ENCODE results near the gene SLC35F1.

Gene SLC35F1

DNA sequence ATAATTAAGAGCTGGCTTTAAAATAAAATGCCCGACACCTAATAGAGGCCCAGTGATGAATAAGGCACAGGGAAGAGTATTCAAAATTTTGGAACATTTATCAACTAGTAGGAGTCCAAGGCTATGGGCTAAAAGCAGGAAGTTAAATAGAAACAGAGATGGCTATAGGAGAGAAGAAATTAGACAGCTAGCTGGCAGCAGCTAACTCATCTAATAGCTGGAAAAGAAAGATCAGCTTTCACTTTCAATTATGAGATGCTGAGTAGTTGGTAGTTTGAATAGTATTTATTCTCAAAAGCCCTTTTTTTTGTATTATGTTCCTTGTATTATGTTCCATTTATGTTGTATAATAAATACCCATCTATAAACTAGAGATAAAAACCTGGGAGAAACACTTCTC is 215.7 kb downstream of the SLC35F1 start:
- DNase-seq (ENCODE audit: low spot score), result no peak

DNA sequence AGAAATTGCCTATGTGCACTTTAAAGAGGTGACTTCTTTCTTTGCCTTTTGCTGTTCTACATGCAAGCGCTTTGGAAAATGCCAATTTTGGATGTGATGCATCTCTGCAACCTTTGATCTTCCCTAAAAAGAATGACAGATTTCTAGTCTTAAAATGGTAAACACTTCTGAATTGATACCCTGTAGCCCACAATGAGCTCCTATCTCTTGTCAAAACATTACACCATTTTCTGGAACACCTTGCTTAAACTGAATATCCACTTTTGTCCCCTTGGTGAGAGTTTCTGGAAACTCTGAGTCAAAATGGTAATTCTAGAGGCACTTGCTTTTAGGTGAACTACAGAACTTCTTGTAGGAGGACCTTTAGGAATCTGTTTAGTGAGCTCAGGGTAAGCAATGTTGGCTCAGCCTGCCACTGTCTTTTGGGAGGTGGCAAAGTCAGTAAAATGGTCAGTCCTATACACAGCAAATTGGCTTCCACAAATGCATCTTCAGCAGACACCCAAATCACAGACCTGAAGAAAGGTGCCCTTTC is 216.5 kb downstream of the SLC35F1 start:
- DNase-seq (ENCODE audit: low spot score), result no peak

DNA sequence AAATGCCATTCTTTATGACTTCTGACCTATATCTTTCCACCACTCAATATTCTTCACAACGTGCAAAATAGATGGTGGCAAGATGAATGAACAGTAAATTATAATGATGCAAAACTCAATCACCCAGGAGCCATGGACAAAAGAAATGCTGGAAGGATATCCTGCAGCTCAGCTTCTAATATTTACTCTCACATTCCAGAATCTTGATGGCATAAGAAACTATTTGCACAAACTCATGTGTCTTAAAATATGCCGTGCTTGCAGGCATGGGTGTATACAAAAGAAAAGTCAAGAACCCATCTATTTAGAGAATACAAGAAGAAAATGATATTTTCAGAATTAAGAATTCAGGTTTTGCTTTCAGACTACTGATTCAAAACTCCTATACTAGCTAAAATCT is 217.8 kb downstream of the SLC35F1 start:
- no peak for DNase-seq (ENCODE audit: low spot score)

DNA sequence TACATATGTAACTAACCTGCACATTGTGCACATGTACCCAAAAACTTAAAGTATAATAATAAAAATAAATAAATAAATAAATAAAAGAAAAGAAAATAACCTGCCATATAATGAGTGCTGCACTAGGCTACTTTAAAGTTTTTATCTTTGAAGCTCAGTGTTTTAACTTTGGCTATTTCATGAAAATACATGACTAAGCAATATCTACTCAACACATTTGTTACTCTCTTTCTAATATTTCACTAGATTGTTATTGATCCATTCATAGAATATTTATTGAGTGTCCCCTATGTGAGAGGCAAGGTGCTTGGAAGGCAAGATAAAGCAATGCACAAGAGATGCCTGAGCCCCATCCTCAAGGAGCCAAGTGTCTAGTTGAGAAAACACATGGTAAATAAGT is 221.7 kb downstream of the SLC35F1 start:
- no peak for DNase-seq (ENCODE audit: low spot score)

DNA sequence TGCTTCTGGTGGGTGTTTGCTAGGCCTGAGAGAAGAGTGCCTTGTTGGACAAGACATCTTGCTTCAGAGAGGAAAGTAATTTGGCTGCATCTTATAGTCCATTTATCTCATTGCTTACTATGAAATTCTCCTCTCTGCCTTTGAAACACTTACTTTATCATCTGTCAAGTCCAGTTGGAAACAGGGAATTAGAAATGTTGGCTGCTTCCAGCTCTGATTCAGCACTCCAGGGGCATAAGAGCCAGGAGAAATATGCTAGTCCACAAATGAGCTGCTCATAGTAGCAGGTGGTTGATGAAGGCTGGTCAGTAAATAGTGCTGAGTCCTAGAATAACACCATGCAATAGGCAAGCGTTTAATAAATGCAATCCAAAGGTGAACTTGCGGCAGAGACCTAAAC is 227.1 kb downstream of the SLC35F1 start:
- DNase-seq (ENCODE audit: low spot score), result no peak

DNA sequence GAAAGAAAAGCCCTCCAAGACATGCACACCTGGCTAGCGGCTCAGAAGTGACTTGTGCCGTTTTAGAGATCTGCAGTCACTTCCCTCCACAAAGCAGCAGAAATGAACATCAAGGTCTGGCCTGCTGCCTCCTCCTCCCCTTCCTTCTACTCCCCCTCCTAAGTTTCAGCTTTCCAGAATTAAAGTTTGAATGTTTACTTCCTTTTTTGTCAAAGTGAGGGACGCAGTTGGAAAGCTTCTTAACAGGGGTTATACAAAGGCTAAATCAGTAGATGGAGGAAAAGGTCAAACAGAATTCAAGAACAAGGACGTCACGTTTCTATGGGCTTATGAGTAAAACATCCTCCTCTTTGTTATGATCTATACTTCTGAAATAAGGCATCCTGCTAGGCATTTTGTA is 227.7 kb downstream of the SLC35F1 start:
- DNase-seq (ENCODE audit: low spot score), result no peak

DNA sequence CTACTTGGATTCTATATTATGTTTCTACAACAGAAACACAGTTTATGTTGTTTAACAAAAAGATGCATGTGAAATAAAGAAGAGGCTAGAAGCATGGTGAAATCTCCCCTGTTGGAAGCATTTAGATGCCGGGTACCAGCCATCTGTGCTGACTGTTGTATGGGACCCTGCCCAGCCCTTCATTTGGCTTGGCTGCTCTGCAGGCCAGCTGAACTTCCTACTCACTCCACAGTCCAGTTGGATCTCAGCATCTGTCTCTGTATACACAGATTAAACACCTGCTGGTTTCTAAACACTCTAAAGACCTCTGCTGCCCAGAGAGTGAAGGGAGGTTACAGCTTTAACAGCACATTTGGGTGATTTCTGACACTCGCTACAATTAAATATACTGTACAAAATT is 228.3 kb downstream of the SLC35F1 start:
- DNase-seq (ENCODE audit: low spot score), result no peak

DNA sequence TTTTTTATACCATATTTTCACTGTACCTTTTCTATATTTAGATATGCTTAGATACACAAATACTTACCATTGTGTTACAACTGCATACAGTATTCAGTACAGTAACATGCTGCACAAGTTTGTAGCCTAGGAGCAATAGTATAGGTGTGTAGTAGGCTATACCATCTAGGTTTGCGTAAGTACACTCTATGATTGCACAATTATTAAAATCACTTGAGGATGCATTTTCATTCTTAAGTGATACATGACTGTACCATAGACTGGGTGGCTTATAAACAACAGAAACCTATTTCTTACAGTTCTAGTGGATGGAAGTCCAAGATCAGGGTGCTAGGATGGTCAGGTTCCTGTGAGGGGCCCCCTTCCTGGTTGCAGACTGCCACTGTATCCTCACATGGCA is 234.1 kb downstream of the SLC35F1 start:
- no peak for DNase-seq (ENCODE audit: low spot score)

DNA sequence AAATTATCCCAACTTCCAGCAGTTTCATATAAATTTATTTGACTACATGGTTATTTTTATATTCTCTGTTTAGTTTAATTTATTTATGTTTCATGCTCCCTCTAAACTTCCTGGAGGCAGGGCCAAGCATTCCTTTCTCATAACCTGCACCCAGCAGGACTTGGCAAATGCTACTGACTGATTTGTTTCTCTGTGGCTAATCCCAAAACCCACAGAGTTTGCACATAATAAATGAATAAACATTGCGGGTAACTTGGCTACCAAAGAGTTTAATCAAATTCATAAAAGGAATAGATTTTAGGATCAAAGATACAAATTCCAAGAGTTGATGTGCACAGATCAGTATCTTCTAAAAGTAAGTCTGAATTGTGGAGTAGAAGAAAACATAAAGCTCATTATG is 239.5 kb downstream of the SLC35F1 start:
- no peak for DNase-seq (ENCODE audit: low spot score)

DNA sequence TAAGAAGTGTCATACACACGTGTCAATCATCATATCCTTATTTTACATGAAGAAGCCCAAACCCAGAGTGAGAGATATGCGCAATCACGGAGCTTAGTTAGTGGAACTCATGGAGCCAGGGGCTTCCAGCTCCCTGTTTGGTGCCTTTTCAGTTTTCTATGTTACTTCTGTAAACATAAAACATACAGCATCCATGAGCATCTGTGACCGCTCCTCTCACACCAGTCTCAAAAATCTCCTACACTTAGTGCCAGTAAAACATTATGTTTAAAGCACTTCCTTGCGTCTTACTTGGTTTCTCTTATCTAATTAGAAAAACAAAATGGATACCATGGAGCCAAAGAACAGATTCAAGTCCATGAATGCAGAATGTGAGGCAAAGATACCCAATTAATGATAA is 240.4 kb downstream of the SLC35F1 start:
- no peak for DNase-seq (ENCODE audit: low spot score)

DNA sequence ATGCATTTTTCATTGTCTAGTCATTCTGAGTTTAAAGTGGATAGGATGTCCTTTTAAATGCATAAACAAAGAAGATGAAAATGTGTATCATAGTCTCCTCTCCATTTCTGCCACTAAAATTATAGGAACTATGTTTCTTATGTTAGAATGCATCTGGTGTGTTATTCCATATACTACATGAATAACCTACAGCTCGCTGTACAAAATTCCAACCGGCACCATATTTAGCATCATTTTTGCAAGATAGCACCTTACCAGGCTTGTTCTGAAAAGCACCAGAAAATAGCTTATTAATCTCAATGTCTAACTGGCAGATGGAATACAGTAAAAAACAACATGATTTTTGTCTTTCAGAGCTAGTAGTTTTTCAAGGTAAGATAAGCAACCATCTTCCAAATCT is 241.5 kb downstream of the SLC35F1 start:
- no peak for DNase-seq (ENCODE audit: low spot score)

DNA sequence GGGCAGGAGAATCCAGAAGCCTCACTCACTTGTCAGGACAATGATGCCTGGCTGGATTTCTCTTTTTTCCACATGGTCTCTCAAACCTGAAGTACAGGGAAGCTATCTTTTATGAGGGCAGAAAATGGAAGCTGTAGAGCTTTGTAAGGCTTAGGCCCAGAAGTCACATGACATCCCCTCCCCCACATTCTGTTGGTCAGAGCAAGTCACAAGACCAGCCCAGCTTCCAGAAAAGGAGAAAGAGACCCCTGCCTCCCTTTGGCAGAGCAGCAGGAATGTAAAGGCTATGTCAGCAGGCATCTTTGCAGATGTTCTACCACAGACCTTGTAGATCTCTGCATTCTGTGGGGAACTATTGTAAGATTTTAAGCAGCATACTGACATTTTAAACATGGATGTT is 245.5 kb downstream of the SLC35F1 start:
- no peak for DNase-seq (ENCODE audit: low spot score)

DNA sequence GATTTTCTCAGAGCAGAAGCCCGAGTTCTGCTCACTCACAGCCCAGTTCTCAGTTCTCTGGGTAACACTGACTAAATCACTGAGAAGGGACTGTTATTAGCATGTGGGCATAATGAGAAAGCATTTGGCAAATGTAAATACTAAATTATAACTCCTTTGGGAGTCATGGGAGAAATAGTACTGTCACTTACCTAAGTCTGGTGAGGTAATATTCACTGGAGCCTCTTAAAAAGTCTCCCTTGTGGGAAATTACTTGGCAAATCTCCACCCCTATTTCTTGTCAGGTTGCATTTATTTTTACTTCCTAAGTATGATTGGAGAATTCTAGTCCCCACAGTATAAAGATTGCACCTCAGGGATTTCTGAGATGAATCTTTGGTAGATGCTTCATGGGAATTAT is 254.3 kb downstream of the SLC35F1 start:
- no peak for DNase-seq (ENCODE audit: low spot score)

DNA sequence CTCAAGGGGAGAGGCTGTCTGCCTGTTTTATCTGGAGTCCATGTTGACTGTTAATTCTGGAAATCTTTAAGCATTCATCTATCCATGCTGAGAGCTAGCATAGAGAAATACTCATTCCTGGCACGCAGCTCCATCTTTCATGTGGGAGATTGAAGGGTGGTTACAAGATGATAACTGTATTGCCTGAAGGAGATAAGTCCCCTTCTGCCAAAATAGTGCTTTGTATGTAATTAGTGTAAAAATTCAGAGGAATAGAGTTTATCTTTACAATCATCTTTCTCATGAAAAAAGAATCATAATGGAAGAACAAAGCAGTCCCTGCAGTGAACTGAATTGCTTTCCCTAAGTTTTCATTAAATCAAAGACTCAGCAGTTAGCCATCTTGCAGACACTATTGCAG is 256.5 kb downstream of the SLC35F1 start:
- DNase-seq (ENCODE audit: low spot score), result no peak

DNA sequence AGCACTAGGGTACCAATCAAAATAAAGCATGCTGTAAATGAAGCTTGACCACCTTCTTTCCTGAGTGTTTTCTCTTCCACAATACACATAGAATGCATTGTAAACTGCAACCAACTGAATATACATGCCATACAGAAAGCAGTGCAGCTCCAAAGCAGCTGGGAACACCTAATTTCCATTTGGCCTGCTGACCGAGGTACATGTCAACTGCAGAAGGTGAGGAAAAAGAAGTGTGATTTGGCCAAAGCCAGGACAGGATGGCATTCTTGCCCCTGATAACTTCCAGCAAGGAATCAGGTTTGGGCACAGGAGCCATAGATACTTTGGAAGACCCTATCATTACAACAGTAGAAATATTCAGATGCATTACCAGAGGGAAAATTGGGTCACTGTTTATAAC is 258.4 kb downstream of the SLC35F1 start:
- DNase-seq (ENCODE audit: low spot score), result no peak

DNA sequence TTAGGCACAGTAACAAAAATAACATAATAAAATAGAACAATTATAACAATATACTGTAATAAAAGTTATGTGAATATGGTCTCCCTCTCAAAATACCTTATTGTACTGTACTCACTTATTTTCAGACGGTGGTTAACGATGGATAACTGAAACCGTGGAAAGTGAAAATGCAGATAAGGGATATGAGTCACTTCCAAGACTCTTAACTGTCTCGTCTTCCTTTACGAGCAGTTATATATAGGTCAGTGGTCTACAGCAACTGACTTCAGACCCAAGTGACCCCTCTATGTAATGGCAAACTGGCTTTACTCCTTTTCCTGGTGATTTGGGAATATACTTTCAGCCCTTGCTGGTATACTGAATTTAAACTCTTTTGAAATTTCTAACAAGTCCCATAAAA is 261.4 kb downstream of the SLC35F1 start:
- no peak for DNase-seq (ENCODE audit: low spot score)

DNA sequence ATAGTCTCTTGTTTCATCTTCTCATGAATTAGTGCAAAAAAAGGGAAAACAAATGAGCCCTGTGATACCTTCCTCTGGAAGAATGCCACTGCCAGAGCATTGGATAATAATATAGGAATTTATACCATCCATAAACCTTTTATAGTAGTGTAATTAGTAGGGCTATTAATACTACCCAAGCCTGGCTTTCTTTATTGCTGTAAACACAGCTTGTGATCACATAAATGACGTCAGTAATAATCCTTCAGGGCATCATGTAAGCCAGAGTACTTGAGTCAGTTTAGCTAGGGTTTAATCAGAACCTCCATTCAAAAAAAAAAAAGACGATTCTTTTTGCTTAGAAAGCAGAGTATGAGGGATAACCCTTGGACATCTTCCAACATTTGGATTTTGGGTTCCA is 264.8 kb downstream of the SLC35F1 start:
- no peak for DNase-seq (ENCODE audit: low spot score)

DNA sequence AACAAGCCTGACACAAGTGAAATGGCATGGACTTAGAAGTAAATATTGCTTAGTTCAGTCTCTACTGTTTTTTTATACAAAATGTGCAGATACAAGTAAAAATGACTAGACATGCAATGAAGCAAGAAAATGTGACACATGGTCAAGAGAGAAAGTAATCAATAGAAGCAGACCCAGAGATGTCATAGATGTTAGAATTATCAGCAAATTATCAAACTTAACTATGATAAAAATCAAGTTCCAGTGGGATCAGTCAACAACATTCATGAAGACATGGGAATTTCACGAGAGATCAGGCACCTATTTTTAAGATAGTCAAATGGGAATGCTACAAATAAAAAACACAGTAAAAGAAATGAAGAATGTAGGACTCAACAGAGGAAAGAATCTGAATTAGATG is 267.0 kb downstream of the SLC35F1 start:
- no peak for DNase-seq (ENCODE audit: low spot score)

DNA sequence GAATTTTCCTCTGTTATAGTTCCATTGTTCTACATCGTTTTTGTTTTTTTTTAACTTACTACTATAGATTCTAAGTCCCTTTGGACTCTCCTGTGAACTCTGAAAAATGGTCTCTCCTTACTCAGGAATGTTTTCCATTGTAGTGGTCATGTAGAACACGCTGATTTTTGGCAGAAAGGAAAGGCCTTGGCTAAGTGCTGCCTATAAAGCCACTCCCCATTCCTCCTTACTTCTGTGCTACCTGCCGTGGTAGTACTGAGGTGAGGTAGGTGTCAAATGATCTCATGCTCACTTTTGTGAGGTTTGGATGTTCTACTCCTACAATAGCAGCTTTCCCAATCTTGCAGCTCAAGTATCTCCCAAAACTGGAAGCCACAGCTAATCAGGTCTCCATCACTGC is 270.7 kb downstream of the SLC35F1 start:
- no peak for DNase-seq (ENCODE audit: low spot score)

DNA sequence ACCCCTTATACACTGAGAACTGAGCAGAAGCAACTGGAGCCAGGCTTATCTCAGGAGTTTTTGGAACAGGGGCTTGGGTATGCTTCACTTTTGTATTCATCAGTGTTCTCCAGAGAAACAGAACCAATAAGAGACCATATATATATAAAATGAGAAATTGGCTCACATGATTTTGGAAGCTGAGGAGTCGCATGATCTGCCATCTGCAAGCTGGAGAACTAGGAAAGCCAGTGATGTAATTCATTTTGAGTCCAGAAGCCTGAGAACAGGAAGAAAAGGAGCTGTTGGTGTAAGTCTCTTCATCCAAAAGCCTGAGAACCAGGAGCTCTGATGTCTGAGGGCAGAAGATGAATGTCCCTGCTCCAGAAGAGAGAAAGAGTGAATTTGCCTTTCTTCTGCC is 272.0 kb downstream of the SLC35F1 start:
- no peak for DNase-seq (ENCODE audit: low spot score)

DNA sequence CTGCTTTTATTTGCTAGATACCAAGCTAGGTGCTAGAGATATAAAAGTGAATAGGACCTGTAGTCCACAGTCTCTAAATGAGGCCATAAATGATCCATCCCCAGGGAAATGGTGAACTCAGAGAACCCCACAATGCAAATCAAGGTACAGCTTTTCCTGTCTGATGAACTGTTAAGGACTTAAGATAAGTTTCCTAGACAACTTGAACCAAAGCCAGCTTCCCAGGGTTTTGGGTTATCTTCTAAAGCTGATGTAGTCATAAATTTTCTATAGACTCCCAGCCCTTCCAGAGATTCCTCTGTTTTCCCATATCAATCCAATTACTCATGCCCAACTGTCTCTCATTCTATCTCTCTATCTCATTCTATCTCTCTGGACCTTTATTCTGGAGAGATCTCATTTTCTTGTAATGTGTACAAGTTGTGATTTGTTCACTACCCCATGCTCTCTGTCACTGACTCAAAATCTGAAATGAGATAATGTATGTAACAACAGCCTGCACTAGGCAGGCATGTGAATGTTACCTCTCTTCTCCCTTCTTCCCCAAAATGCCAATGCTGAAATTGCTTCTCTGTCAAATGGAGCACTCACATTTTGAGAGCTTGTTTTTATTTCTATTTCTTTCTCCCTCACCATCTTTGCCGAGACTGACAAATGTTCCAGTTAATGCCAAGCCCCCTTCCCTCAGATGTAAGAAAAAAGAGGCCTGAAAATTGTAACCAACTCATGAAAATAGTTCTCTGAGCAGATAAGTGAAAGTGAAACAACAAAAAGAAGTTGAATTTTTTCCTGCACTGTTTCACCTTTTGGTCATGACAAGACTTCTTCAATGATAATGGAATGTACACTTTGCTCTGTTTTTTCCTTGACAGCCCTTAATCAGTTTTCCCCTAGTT is 279.9 kb downstream of the SLC35F1 start:
- DNase-seq (ENCODE audit: low spot score), result no peak

DNA sequence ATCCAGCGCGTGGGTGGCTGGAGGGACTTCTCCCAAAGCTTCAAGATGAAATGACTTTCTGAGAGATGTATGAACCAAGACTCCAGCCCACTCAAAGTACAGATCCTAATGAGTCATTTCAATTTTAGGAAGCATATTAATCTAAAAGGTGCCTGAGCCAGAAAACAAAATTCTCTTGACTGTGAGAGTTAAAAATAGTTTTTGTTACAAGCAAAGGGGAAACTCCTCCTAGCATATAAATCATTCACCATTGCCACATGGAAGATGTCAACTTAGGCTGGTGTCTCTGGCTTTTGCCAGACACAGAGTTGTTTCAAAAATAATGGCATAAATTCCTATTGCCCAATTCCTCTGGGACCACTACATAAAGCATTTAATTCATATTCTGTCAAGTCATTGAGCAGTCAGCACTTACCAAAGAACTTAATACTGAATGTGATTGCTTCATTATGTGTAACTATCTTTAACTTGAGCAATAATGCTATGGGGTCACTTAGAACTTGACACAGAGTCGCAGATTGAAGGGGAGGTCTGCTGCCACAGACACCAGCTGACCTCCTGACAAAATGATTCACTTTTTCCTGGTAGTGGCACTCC is 280.6 kb downstream of the SLC35F1 start:
- DNase-seq (ENCODE audit: low spot score), result no peak

DNA sequence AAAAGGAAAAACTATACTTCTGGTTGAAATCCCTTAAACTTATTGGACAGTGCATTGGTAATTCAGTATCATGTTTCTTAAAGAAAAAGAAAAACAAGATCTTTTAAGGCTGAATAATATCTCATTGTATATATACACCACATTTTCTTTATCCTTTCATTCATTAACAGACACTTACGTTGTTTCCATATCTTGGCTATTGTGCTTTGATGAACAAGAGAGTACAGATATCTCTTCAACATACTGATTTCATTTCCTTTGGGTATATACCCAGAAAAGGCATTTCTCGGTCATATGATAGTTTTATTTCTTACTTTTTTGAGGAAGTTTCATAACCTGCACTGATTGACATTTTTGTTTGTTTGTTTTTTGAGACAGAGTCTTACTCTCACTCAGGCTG is 281.5 kb downstream of the SLC35F1 start:
- DNase-seq (ENCODE audit: low spot score), result no peak

DNA sequence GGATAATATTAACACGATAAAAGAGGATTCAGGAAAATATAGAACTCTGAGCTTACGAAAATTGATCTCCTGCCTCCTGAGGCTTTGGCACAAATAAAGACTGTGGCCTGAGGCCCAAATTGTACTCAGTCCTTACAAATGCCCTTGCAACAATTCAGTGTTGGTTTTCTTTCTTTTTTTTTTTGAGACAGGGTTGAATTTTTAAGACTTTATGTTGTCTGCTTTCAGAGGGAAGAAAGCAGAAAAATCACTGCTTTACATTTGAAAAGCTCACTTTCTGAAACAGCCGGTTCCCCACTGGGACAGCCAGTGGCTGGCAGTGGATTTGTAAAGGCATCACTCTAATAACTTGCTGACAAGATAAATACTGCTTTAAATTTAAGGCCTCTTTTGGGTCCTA is 290.5 kb downstream of the SLC35F1 start:
- DNase-seq (ENCODE audit: low spot score), result no peak
